Measurements from ENCODE around the gene MAPK8IP3.

GRCh38 chr16:1665829-1666228 lies 40.2 kb upstream of the MAPK8IP3 start:
- TF ChIP-seq ZNF274 (IDR thresholded peaks at IDR 0.05; ENCODE audit: low read depth, low read length): no peak
- no peak for TF ChIP-seq YY1 (IDR thresholded peaks at IDR 0.05; ENCODE audit: insufficient read depth, insufficient read length)
